Stimulated activated CD8-positive, alpha-beta memory T cell treated with anti-CD3 and anti-CD28 coated beads, Interleukin-7, amount 100 ng/mL, for 1 hour (primary cell): ENCODE measurements around the gene THAP8.
"Not testable (repeated sequence)": the region's sequence is repeated elsewhere in the genome, so short reads cannot be mapped to it uniquely, and the experiment has no call there.

Experiments
- DNase-seq, 2 donors: peaks; one replicate each; pipeline ENCODE4 v3.0.0-alpha.2; 2020; ENCODE audit warnings: low read depth in 2 of 2

Gene THAP8

DNA sequence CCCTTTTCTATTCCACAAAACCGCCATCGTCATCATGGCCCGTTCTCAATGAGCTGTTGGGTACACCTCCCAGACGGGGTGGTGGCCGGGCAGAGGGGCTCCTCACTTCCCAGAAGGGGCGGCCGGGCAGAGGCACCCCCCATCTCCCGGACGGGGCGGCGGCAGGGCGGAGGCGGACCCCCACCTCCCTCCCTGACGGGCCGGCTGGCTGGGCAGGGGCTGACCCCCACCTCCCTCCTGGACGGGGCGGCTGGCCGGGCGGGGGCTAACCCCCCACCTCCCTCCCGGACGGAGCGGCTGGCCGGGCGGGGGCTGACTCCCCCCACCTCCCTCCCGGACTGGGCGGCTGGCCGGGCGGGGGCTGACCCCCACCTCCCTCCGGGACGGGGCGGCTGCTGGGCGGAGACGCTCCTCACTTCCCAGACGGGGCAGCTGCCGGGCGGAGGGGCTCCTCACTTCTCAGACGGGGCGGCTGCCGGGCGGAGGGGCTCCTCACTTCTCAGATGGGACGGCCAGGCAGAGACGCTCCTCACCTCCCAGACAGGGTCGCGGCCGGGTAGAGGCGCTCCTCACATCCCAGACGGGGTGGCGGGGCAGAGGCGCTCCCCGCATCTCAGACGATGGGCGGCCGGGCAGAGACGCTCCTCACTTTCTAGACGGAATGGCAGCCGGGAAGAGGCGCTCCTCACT is 14.9 kb upstream of the THAP8 start:
- DNase-seq = not testable (repeated sequence)

DNA sequence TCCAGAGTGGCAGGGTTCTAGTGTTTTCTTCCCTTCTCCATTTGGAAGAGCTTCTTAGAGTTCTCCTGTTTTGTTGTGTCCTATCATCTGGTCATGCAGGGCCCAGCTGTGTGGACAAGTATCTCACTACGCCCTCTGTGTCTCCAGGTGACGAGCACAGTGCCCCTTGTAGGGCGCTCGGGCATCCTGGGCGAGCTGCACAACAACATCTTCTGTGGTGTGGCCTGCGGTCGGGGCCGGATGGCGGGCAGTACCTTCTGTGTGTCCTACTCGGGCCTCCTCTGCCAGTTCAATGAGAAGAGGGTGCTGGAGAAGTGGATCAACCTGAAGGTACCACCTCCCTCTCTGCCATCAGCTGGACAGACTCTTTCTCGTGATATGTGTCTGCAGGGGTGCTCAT is 13.6 kb upstream of the THAP8 start:
- no peak for DNase-seq

- no peak for DNase-seq
Observed at GRCh38 chr19:36064826-36065225, 10.7 kb upstream of the THAP8 start.

DNA sequence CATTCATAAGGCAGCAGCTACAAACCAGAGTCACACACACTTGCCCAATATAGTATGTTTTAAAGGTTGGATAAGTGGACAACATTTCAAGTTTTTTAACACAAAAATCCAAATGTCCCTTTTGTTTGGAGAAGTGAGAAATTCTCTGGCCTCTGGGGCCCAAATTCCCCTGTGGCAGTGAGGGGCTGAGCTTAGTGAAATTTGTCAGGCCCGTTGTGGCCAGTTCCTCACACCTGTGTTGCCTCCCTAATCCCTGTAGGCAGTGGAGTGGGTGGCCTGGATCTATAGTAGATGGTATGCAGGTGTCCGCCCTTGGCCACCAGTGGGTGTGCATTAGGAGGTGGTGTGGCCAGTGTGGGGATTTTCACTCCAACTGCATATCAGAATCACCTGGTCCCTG is 7.3 kb upstream of the THAP8 start:
- no peak for DNase-seq

DNA sequence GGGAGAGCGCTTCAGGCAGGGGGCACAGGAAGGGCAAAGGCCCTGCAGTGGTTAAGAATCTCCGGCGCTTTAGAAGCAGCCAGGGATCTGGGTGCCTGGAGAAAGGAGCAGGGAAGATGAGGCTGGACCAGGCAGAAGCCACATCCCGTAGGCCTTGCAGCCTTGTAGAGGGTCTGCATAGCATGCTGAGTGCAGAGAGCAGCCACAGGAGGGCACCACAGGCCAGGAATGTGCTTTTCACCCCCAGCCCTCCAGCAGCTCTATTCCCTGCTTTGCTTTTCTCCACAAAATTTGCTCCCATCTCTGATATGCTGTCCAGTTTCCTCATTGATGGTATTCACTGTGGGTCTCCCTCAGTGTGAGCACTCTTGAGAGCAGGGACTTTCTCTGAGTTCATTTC is 6.3 kb upstream of the THAP8 start:
- DNase-seq = no peak

GRCh38 chr19:36059180-36059910 is 5.3 kb upstream of the THAP8 start:
- DNase-seq = no peak

DNA sequence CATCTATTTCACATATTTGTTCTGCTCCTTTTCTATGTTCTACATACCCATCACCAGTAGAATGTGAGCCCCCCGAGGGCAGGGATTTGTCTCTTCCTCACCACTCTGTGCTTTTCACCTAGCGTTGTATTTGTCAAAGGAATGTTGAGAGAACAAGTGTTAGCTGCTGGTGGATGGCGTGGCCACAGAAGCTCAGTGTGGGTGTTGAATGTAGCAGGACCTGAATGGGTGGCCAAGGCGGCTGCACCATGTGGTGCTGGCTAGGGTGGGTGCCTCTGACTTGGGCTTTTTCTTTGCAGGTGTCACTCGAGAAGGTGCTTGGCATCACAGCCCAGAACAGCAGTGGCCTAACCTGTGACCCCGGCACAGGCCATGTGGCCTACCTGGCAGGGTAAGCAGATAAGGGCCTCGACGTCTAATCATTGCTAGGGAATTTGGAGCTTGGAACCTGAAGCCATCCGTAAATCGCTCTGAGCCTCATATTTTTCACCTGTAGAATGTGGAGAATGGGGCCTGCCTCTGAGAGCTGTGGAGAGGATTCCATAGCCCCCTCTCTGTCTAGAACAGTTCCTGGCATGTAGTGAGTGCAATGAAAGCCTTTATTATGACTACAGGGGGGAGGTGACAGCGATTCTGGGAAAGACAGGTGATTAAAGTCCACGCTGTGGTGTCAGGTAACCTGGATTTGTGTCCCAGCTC is 4.5 kb upstream of the THAP8 start:
- DNase-seq = no peak

DNA sequence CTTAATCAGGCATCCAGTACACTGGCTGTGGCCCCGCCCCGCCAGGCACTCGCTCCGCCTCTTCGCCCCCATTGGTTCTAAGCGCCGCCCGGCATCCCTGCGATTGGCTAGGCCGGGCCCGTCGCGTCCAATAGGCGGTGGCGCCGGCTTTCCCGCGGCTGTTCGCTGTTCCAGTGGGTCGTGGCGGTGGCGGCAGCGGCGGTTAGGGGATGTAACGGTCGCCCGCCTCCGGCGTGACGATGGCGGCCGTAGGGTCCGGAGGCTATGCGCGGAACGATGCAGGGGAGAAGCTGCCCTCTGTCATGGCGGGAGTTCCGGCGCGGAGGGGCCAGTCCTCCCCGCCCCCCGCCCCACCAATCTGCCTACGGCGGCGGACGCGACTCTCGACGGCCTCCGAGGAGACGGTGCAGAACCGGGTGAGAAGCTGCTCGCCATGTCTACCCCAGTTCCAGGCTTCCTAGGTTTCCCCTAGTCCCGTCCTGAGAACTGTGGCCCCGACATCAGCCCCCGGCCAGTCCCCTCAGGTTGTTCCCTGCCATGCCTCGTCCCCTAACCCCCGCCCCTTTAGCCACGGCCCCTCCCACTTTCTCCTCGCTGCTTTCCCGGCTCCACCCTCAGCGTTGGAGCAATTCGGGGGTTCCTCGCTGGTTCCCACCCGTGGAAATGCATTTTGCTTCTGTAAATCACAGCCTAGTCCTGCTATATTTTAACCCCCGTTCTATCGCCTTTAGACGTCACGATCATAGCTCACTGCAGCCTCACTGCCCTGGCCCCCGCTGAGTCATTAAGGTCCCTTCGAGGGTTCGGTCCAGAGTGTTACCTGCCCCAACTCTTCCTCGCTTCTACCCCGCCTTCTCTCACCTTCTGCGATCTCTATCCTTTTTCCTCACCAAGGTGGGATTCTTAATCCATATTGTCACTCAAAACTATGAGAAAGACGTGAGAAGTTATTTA is 925 bp upstream of the THAP8 start, which contains the start of gene WDR62:
TSS of gene WDR62 (plus strand) at position 165 of the 954 bp plus-strand sequence. CDS start at position 240, 75 bp downstream.
- DNase-seq = peak; percentile 89 to 90

DNA sequence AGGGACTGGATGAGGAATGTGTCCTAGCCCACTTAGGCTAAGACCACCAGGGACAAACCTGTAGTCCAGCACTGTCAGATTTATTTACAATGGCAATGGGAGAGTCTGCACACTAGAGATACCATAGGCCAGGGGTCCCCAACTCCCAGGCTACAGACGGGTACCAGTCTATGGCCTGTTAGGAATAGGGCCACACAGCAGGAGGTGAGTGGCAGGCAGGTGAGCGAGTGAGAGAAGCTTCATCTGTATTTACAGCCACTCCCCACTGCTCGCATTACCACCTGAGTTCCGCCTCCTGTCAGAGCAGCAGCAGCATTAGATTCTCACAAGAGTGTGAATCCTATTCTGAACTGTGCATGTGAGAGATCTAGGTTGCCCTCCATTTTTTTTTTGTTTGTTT is 2.4 kb downstream of the THAP8 start:
- DNase-seq = no peak

GRCh38 chr19:36051236-36051635 is 2.8 kb downstream of the THAP8 start:
- no peak for DNase-seq

GRCh38 chr19:36049080-36049698 is 4.9 kb downstream of the THAP8 start:
- DNase-seq = no peak

GRCh38 chr19:36047835-36048234 is 6.2 kb downstream of the THAP8 start:
- DNase-seq = no peak

DNA sequence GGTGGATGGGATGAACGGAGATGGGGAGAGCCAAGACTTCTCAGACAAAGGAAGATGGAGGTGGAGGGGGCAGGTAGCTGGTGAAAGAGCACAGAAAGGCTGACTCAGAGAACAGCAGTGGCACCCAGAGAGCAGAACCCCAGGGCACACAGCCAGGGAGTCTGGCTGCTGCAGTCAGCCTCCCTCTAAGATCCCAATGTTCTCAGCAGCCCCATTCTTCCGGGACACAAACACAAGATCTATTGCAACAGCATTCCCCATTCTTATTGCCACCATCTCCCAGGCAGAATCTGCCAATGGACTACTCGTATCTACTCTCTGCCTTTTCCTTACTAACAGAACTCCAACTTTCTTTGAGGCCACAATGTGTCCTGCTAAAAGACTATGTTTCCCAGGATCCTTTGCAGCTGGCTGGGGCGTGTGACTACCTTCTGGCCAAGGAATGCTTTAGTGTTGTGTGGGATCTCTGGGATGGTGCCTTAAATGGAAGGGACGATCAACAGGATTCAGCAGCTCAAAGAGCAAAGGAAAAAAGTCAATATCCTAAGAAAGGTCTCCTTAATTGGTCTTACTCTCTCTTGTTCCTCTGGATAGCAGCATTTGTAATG is 7.5 kb downstream of the THAP8 start:
- no peak for DNase-seq

- DNase-seq = no peak
Observed at GRCh38 chr19:36043952-36044351, 10.1 kb downstream of the THAP8 start.

- no peak for DNase-seq
Observed at GRCh38 chr19:36041831-36042230, 12.3 kb downstream of the THAP8 start.

DNA sequence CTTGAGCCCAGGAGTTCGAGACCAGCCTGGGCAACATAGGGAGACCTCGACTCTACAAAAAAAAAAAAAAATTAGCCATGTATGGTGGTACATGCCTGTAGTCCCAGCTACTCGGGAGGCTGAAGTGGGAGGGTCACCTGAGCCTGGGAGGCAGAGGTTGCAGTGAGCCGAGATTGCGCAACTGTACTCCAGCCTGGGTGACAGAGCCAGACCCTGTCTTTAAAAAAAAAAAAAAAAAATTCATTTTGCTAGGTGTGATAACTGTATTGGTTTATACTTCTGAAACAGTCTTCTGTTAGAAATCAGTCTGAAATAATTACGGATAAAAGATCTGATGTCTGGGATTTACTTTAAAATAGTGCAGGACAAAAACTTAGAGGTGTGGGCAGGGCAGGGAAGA is 13.0 kb downstream of the THAP8 start:
- DNase-seq = not testable (repeated sequence)

DNA sequence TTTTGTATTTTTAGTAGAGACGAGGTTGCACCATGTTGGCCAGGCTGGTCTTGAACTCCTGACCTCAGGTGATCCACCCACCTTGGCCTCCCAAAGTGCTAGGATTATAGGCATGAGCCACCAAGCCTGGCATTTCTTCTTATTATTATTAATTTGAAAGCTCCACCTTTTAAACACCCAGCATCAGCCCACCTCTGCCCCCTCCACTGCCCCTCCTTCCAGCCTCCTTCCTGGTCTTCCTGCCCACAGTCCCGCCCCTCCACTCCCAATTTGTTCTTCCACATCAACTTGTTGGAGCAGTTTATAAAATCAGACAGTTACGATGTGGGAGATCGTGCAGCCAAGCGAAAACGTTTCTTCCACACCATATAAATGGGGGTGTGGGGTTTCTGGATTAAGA is 13.6 kb downstream of the THAP8 start:
- no peak for DNase-seq

- peak in 1 of 2 donors; percentile 23 for DNase-seq
Observed at GRCh38 chr19:36032251-36033104, 21.6 kb downstream of the THAP8 start, which contains the start of gene CLIP3. TSS of gene CLIP3 (minus strand) at chr19:36032873. CDS start at chr19:36032357, 516 bp downstream.

- no peak for DNase-seq
Observed at GRCh38 chr19:36031308-36031707, 22.8 kb downstream of the THAP8 start.
